Renal cortex interstitium (tissue), 11 donors: ENCODE measurements around the gene CHCHD4. TPM values are rescaled to one million over a fixed set of nuclear protein-coding genes. Genes with fewer than 3 reads are reported as not detected.
A peak's percentile ranks its signal among the peaks of the same experiment; 100 is the strongest.

Experiments used
- DNase-seq, 11 donors: peaks; one replicate each; pipeline ENCODE4 v3.0.0-alpha.2; 2013; ENCODE audit warnings: low read depth in 9 of 11, low spot score in 4 of 11; ENCODE audit errors: extremely low read depth in 1 of 11
- polyA plus RNA-seq, 3 donors: library from polyadenylated mRNA; unstranded; fragments of 120-200 nt; gene quantifications; one replicate each; pipeline ENCODE4 v1.2.1, GENCODE V29; 2013; ENCODE audit not compliant: insufficient read length in 3 of 3

The CHCHD4 gene
- polyA plus RNA-seq, 3 donors: 16.3 to 20.9 (median 19.7) TPM

GRCh38 chr3:14153663-14154062 lies 29.0 kb upstream of the CHCHD4 start:
- DNase-seq: no peak

GRCh38 chr3:14152963-14153355 lies 28.3 kb upstream of the CHCHD4 start:
- DNase-seq: no peak

DNA sequence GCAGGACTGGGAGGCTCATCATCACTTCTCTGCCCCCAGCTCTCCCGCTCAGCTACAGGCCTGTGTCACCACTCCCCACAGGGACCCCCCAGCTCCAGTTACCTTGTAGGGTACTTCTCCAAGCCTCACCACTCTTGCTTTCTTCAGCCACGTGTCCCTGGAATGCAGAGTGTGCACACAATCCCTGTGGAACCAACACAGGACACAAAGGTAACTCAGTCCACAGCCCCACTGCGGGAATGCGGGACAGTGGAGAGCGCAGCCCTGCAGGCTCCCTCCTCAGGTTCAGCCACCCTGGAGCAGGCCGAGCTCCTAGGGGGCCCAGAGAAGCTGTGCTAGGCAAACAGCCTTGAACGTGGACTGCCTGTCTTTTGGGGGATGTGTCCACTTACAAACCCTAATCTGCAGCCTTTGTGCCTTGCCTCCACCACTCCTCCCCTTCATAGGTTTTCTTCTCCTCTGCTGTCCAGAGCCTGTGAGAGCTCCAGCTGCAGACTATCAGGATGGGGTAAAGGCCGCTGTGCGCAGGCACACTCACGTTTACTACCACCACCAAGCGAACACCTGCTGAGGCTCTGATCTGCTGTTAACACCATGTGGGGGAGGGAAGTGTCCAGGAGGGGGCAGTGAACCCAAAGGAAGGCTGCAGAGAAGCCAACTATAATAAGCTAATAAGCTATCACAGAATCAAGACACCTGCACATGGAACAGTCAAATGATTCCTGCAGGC lies 27.7 kb upstream of the CHCHD4 start:
- DNase-seq: no peak

- DNase-seq: no peak
Measured at GRCh38 chr3:14151471-14152083, 26.9 kb upstream of the CHCHD4 start.

GRCh38 chr3:14150491-14151230 lies 26.0 kb upstream of the CHCHD4 start:
- no peak for DNase-seq

- no peak for DNase-seq
Measured at GRCh38 chr3:14150078-14150477, 25.4 kb upstream of the CHCHD4 start.

DNA sequence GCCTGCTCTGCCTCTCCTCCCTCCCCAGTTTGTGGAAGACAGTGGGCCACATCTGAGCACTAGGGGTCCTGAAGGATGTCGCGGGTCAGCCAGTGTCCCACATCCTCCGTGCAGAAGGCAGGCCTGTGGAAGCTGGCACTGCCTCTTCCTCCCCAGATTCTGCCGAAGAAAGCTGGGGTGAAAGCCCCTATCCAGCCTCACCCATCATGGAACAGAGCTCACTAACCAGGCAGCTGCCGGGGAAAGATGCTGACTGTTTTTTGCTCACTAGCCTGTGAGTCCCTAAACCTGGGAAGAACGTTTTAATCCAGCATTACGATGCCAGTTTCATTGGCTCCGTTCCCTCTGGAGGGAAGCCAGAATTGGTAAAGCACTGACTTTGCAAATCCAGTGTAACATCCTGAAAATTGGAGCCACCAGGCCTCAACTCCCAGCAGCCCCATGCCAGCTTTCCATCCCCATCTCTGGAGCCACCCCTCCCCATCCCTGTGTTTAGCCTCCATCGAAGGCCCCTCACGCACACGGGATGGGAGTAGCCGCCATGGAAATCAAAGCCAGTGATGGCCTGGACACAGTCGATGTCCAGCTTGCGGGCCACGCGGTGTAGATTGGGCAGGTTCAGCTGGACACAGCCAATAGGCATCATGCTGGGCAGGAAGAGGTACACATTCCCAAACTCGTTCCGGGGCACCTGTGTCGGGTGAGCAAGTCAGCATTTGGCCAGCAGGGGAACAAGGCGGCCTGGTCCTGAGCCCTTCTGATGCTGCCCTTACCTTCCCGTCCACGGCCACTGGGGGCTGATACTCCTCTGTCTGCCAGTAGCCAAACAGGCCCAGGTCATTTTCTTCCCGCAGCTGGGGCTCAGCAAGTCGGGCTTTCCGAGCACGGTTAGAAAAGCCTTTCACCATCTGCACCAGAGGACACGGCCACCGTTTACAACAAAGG lies 23.6 kb upstream of the CHCHD4 start:
- no peak for DNase-seq

DNA sequence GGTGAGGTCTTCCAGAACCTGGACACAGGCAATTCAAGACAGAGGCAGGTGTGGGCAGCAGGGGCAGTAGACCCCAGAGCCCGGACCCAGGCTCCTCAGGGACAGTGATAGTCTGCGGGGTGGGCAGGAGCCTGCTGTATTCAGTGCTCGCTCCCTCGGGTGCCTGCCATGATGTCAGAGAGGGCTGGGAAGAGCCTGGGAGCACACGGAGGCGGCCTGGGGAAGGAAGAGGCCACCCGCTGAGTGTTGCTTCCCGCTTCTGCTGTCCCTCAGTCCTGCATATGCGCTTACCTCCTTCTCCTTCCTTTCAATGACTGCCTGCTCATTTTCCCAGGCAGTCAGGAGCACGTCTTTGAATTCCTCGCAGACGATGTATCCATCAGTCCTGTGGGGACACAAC lies 22.9 kb upstream of the CHCHD4 start:
- DNase-seq: no peak

- no peak for DNase-seq
Measured at GRCh38 chr3:14147066-14147435, 22.4 kb upstream of the CHCHD4 start.

DNA sequence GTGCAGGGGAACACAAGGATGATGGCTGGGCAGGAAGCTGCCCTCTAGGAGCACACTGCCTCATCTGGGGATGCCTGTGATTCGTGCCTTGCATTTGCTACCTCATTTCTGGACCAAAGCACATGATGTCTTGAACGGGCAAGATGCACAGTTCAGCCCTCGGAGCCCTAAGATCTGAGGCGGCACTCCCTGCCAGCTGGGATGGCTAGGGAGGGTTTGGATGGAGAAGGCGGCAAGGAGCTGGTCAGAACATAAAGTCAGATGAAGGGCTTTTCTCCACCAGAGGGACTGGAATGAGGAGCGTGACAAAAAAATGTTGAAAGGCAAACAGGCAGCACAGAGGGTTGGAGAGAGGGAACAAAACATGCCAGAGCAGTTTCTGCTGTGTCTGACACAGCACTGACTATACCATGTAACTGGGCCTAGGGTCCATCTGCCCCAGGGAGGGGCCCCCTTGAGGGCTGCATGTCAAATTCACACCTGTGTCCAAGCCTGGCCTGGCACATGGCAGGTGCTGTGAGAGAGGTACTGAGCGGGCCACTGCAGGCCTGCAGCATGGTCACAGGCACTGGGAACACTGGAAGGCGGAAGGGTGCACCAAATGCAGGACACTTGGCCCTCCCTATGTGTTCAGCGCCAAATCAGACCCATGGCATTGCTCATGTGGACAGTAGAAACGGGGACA lies 21.9 kb upstream of the CHCHD4 start:
- DNase-seq: no peak

GRCh38 chr3:14145670-14146380 lies 21.2 kb upstream of the CHCHD4 start:
- DNase-seq: no peak

DNA sequence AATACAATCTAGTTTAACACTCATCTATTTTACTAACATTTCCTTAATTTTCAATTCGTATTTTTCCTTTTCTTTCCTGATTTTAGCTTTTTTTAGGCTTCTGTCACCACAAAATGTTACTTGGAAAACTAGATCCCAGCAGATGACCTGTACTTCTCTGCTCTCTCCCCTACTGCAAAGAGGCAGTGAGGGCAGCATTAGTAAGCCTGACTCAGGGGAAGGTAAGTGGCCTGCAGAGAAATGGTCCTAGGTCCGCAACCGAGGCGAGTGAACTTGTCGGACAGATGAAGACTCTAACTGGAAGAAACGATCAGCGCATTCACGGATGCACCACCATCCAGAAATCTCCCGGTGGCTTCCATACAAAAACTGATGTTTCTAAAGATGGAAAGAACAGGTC lies 20.6 kb upstream of the CHCHD4 start:
- no peak for DNase-seq

DNA sequence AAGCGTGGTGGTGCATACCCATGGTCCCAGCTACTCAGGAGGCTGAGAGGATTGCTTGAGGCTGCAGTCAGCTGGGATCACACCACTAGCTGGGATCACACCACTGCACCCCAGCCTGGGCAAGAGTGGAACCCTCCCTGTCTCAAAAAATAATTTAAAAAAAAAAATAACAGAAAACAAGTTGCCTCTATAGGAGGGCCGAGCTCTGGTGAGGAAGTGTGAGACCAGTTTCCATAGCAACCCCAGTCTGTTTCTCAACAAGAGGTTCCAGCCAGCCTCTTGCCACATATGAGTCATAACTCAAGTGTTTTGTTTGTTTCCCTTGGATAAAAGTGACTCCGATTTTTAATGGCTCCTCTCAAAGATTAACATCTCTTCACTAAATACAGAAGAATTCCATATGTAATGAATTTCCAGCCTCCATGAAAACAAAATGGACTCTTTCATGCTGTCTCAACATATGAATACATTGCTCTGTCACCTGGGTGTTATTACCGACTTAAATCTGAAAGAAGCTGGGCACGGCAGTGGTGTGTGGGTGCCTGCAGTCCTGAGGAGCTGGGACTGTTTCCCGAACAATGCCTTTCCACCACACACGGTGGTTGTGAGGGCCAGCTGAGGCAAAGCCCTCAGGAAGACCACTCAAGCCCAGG lies 19.9 kb upstream of the CHCHD4 start:
- peak; percentile 67 to 94 (median 81) for DNase-seq

GRCh38 chr3:14143271-14144225 lies 18.9 kb upstream of the CHCHD4 start:
- peak in 1 of 11 donors; percentile 23 for DNase-seq

DNA sequence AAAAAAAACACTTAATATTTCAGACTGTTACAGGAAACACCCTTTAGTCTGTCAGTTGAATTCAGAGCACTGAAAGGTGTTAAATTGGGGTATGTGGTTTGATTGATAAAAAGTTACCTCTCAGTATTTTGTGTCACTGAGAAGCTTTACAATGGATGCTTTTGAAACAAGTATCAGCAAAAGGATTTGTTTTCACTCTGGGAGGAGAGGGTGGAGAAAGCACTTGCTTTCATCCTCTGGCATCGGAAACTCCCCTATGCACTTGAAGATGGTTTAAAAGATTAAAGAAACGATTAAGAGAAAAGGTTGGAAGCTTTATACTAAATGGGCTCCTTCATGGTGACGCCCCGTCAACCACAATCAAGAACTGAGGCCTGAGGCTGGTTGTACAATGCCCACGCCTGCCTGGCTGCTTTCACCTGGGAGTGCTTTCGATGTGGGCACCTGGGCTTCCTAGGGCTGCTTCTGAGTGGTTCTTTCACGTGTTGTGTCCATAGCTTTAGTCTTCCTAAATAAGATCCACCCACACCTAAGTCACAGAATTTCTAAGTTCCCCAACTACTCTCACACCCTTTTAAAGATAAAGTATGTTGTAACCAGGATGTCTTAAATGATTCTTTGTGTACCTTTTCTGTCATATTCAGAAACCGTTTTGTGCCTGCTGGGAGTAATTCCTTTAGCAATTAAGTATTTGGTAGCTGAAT lies 18.0 kb upstream of the CHCHD4 start:
- no peak for DNase-seq
